Stomach (tissue), 9 donors: ENCODE data around the gene MB21D2. TPM values are rescaled to one million over a fixed set of nuclear protein-coding genes. Genes with fewer than 3 reads are reported as not detected.

Experiments
- DNase-seq, 2 donors: peaks; one replicate each; pipeline versions ENCODE4 v3.0.0 to v3.0.0-alpha.2; 2013 to 2019
- H3K27ac ChIP-seq, 5 donors: fragments of 200-600 bp in 4 of 5; sonication (generic) in 4 of 5; one replicate each; pipeline ENCODE4 v1.5.1; 2013 to 2019; ENCODE audit warnings: mild to moderate bottlenecking in 1 of 5, moderate library complexity in 1 of 5
- H3K27me3 ChIP-seq, 3 donors: fragments of 200-600 bp; sonication (generic); one replicate each; pipeline ENCODE4 v1.5.1; 2017 to 2019; ENCODE audit warnings: mixed run types in 1 of 3
- H3K36me3 ChIP-seq, 4 donors: fragments of 200-600 bp; sonication (generic); 1 replicate in 3 of 4; 2 replicates in 1 of 4; pipeline ENCODE4 v1.5.1; 2016 to 2019
- H3K4me1 ChIP-seq, 4 donors: fragments of 200-600 bp; sonication (generic); one replicate each; pipeline ENCODE4 v1.5.1; 2016 to 2019
- H3K4me3 ChIP-seq, 4 donors: fragments of 200-600 bp; sonication (generic) in 3 of 4; one replicate each; pipeline ENCODE4 v1.5.1; 2016 to 2019; ENCODE audit warnings: mild to moderate bottlenecking in 1 of 4
- H3K9me3 ChIP-seq, 4 donors: fragments of 200-600 bp; sonication (generic); one replicate each; pipeline ENCODE4 v1.5.1; 2016 to 2019
- EP300 ChIP-seq: sonication (generic); formaldehyde crosslinking; IDR thresholded peaks from one replicate; pipeline ENCODE4 v1.6.1; 2017; ENCODE audit warnings: antibody characterized with exemption
- POLR2A ChIP-seq, 4 donors: fragments of 450-650 bp; IDR thresholded peaks; one replicate each; pipeline ENCODE4 v1.6.1; 2016; ENCODE audit warnings: antibody characterized with exemption in 4 of 4, control low read depth in 2 of 4, mild to moderate bottlenecking in 1 of 4, moderate library complexity in 1 of 4
- POLR2AphosphoS5 ChIP-seq, 3 donors: sonication (generic); formaldehyde crosslinking; IDR thresholded peaks; one replicate each; pipeline ENCODE4 v1.6.1; 2016; ENCODE audit warnings: antibody characterized with exemption in 3 of 3
- WGBS, 5 donors: extraction: QIAGEN DNeasy Blood & Tissue Kit in 3 of 5; methylation state at CpG; one replicate each; pipeline versions ENCODE4 v1.1.5 to v1.1.7; 2013 to 2018; 5-methylcytosine and 5-hydroxymethylcytosine counted together
- intact Hi-C: fragments of 100-400 bp; cut with DNase I; formaldehyde crosslinking; loops from one replicate; pipeline ENCODE4 v1.15.1; 2023; ENCODE audit warnings: low total_unique reads
- polyA plus RNA-seq, 3 donors: library from polyadenylated mRNA; stranded (reverse); fragments of 200-250 nt; gene quantifications; one replicate each; pipeline ENCODE4 v1.2.3, GENCODE V29; 2013
- total RNA-seq, 5 donors: library from RNA; depleted of rRNA; stranded (reverse); fragments of >200 nt; gene quantifications; one replicate each; pipeline versions ENCODE4 v1.1.0 to v1.2.3, GENCODE V29; 2014 to 2016
- TF ChIP-seq, protein P1 (sequence below), 7 experiments: fragments of 450-650 bp in 4 of 7; fragments of 200-600 bp in 3 of 7; sonication (generic) in 3 of 7; IDR thresholded peaks; one replicate each; pipeline ENCODE4 v1.5.1; 2016 to 2019; ENCODE audit warnings: antibody characterized with exemption in 7 of 7, control low read depth in 2 of 7, mild to moderate bottlenecking in 1 of 7
- donor health status: healthy with polysubstance abuse.
- donor health status: Bipolar disorder and iron deficiency.
- donor health status: healthy.

MB21D2 gene
- total and polyA plus RNA-seq, 8 donors: 0.45 to 15.1 (median 2.0) TPM

DNA sequence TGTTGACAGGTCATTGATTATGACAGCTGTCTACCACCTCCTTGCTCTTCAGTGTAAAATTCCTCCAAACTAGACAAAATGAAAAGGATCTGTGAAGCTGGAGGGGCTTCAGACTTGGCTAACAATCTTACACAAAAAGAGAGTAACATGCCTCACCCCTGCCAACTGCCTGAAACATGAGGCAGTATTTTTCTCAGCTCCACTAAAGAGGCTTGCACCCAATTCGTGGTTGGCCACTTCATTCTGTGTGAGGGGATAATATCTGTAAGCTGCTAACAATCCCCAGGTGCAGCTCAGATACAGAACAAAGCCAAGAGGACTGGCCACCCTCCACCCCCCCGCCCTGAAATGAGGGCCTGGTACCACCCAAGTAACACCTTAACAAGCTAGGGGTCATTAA, 2.8 kb downstream of the MB21D2 start:
- intact Hi-C loops: loop anchor here (10.0 kb wide), 1 partner anchor 90 kb away; no protein-coding TSS in a partner anchor
- 52 to 74% (median 63%) methylated on average over 2 of the region's 2 CpGs for WGBS, 5 donors
- Histone ChIP-seq H3K4me1 (peaks cover 9 to 38% (median 22%) of the 10 kb centered on the region in 4 donors), H3K27ac (no peak overlapping the region), H3K36me3 (no peaks in the 10 kb centered on the region), H3K27me3 (peaks cover 0 to 34% (median 0%) of the 10 kb centered on the region in 3 donors), H3K9me3 (no peaks in the 10 kb centered on the region), H3K4me3 (no peak overlapping the region)
- DNase-seq: no peak
- TF ChIP-seq POLR2AphosphoS5 (IDR thresholded peaks at IDR 0.05): no peak
- TF ChIP-seq, protein P1, sequence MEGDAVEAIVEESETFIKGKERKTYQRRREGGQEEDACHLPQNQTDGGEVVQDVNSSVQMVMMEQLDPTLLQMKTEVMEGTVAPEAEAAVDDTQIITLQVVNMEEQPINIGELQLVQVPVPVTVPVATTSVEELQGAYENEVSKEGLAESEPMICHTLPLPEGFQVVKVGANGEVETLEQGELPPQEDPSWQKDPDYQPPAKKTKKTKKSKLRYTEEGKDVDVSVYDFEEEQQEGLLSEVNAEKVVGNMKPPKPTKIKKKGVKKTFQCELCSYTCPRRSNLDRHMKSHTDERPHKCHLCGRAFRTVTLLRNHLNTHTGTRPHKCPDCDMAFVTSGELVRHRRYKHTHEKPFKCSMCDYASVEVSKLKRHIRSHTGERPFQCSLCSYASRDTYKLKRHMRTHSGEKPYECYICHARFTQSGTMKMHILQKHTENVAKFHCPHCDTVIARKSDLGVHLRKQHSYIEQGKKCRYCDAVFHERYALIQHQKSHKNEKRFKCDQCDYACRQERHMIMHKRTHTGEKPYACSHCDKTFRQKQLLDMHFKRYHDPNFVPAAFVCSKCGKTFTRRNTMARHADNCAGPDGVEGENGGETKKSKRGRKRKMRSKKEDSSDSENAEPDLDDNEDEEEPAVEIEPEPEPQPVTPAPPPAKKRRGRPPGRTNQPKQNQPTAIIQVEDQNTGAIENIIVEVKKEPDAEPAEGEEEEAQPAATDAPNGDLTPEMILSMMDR (IDR thresholded peaks at IDR 0.05): no peak
- TF ChIP-seq EP300: no peak
- no peak for TF ChIP-seq POLR2A (IDR thresholded peaks at IDR 0.05)

DNA sequence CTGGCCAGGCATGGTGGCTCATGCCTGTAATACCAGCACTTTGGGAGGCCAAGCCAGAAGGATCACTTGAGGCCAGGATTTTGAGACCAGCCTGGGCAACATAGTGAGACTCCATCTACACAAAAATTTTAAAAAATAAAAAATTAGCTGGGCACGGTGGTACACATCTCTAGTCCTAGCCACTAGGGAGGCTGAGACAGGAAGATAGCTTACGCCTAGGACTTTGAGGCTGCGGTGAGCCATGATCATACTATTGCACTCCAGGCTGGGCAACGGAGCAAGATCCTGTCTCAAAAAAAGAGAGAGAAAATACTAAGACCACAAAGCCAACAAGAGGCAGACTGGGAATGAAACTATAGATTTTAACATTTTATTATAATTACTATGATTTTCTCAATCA, 4.1 kb downstream of the MB21D2 start:
- peaks cover 0 to 28% (median 0%) of the 10 kb centered on the region in 3 donors for H3K27me3 ChIP-seq
- H3K4me3 ChIP-seq: no peak overlapping the region
- peaks cover 9 to 30% (median 18%) of the 10 kb centered on the region in 4 donors for H3K4me1 ChIP-seq
- WGBS, 5 donors: 95 to 98% (median 96%) methylated on average over 4 of the region's 4 CpGs
- TF ChIP-seq POLR2AphosphoS5 (IDR thresholded peaks at IDR 0.05) (no peak), POLR2A (IDR thresholded peaks at IDR 0.05) (no peak), EP300 (no peak)
- TF ChIP-seq, protein P1 (IDR thresholded peaks at IDR 0.05): no peak
- H3K36me3 ChIP-seq: no peaks in the 10 kb centered on the region
- no peak for DNase-seq
- H3K27ac ChIP-seq: no peak overlapping the region
- no peaks in the 10 kb centered on the region for H3K9me3 ChIP-seq
- intact Hi-C loops: loop anchor here (10.0 kb wide), 1 partner anchor 89 kb away; no protein-coding TSS in a partner anchor

DNA sequence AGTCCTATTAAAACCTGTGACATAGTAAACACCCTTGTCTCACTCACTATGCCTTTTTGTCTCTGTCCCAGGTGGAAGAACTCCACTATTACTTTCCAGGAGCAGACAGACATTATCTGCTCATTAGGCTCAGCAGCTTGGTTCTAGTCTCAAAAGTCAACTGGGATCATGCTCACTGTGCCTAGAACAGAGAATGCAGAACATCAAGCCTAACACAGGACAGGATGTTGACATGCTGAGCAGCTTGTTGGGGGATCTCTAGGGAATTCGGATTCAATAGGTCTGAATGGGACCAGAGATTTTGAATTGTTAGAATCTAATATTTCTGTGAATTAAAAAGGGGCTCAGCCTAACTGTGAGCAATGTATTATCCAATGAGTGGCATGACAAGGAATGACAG, 6.4 kb downstream of the MB21D2 start:
- intact Hi-C loops: loop anchor here (10.0 kb wide), 1 partner anchor 86 kb away; no protein-coding TSS in a partner anchor
- H3K27me3 ChIP-seq: peaks cover 0 to 14% (median 0%) of the 10 kb centered on the region in 3 donors
- TF ChIP-seq POLR2AphosphoS5 (IDR thresholded peaks at IDR 0.05): no peak
- no peak for TF ChIP-seq EP300
- TF ChIP-seq, protein P1 (IDR thresholded peaks at IDR 0.05): no peak
- TF ChIP-seq POLR2A (IDR thresholded peaks at IDR 0.05): no peak
- peaks cover 2 to 22% (median 7%) of the 10 kb centered on the region in 4 donors for H3K4me1 ChIP-seq
- 75 to 100% (median 92%) methylated on average over 1 of the region's 1 CpG for WGBS, 5 donors
- no peak overlapping the region for H3K27ac ChIP-seq
- no peak for DNase-seq
- H3K4me3 ChIP-seq: no peak overlapping the region
- no peaks in the 10 kb centered on the region for H3K36me3 ChIP-seq
- H3K9me3 ChIP-seq: no peaks in the 10 kb centered on the region

DNA sequence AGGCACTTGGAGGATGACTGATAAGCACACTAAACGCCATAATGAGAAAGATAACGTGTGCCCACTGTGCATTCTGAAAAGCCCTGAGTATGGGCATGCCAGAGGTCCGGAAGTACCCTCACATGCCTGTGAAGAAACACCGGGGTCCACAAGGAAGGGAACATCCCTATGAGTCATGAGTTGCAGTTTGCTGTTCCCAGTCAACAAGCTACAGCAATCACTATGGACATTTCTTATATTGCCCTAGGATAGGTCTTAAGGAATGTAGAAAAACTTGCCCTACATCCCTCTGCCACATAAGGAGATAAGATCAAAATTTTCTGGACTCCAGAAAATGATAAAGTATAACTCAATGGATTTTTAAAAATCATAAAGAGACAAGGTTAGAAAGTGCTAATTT, 9.9 kb downstream of the MB21D2 start:
- WGBS, 5 donors: 57 to 74% (median 66%) methylated on average over 4 of the region's 4 CpGs
- intact Hi-C loops: no loop called here
- Histone ChIP-seq H3K4me1 (no peaks in the 10 kb centered on the region), H3K9me3 (no peaks in the 10 kb centered on the region), H3K36me3 (no peaks in the 10 kb centered on the region), H3K27ac (no peak overlapping the region), H3K4me3 (no peak overlapping the region), H3K27me3 (no peaks in the 10 kb centered on the region)
- no peak for DNase-seq
- TF ChIP-seq POLR2AphosphoS5 (IDR thresholded peaks at IDR 0.05) (no peak), EP300 (no peak), POLR2A (IDR thresholded peaks at IDR 0.05) (no peak)
- TF ChIP-seq, protein P1 (IDR thresholded peaks at IDR 0.05): no peak
